IMR-90 (cell line): ENCODE measurements around the gene NT5E.

ENCODE experiments used
- FOS ChIP-seq: fragments of 150-350 bp; IDR thresholded peaks from 2 replicates; pipeline ENCODE4 v1.6.1; 2016; ENCODE audit warnings: low read depth, low read length
- MXI1 ChIP-seq: IDR thresholded peaks from 2 replicates; pipeline ENCODE4 v1.6.1; 2012; ENCODE audit warnings: low read depth, mild to moderate bottlenecking, low read length, moderate library complexity, borderline replicate concordance
- POLR2A ChIP-seq: IDR thresholded peaks from 2 replicates; pipeline ENCODE4 v1.6.1; 2012; ENCODE audit warnings: mild to moderate bottlenecking, low read depth, low read length
- RAD21 ChIP-seq: IDR thresholded peaks from 2 replicates; pipeline ENCODE4 v1.6.1; 2012; ENCODE audit warnings: low read length, improper control_type of control experiment
- RCOR1 ChIP-seq: IDR thresholded peaks from 2 replicates; pipeline ENCODE4 v1.6.1; 2012; ENCODE audit warnings: mild to moderate bottlenecking, low read length, improper control_type of control experiment; ENCODE audit not compliant: insufficient replicate concordance
- RFX5 ChIP-seq: IDR thresholded peaks from 2 replicates; pipeline ENCODE4 v1.8.0; 2012; ENCODE audit warnings: low read depth, mild to moderate bottlenecking, low read length, moderate library complexity
- SMC3 ChIP-seq: fragments of 150-350 bp; IDR thresholded peaks from 2 replicates; pipeline ENCODE4 v1.6.1; 2016; ENCODE audit warnings: low read depth, mild to moderate bottlenecking, antibody characterized with exemption, low read length, moderate library complexity
- TF ChIP-seq, protein P1 (sequence below): conservative IDR thresholded peaks from 2 replicates; pipeline ENCODE4 v1.5.1; 2012; ENCODE audit warnings: mild to moderate bottlenecking, low read depth, low read length, improper control_type of control experiment
- TF ChIP-seq, protein P2 (sequence below): fragments of 150-350 bp; IDR thresholded peaks from 2 replicates; pipeline ENCODE4 v1.6.1; 2017; ENCODE audit warnings: mild to moderate bottlenecking, antibody characterized with exemption, low read length, low read depth
- TF ChIP-seq, protein P3 (sequence below): fragments of 150-350 bp; IDR thresholded peaks from 2 replicates; pipeline ENCODE4 v1.6.1; 2016; ENCODE audit warnings: low read depth, mild to moderate bottlenecking, low read length, moderate library complexity, borderline replicate concordance

DNA sequence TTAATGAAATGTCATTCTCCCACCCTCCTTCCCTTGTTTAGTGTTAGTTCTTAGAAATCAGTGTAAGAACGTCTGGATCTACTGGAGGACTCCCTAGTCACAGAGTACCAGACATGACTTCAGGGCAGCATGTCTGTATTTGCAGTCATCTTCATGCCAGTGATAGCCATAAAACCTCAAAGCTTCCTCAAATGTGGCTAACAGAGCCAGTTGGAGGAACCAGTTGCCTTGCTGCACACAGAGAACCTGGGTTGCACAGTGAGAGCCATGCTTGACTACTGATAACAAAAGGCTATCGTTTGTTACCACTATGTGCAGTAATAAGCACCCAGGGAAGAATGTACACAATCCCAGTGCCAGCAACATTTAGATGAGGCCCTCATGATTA, 20.1 kb downstream of the NT5E start:
- TF ChIP-seq, protein P1, sequence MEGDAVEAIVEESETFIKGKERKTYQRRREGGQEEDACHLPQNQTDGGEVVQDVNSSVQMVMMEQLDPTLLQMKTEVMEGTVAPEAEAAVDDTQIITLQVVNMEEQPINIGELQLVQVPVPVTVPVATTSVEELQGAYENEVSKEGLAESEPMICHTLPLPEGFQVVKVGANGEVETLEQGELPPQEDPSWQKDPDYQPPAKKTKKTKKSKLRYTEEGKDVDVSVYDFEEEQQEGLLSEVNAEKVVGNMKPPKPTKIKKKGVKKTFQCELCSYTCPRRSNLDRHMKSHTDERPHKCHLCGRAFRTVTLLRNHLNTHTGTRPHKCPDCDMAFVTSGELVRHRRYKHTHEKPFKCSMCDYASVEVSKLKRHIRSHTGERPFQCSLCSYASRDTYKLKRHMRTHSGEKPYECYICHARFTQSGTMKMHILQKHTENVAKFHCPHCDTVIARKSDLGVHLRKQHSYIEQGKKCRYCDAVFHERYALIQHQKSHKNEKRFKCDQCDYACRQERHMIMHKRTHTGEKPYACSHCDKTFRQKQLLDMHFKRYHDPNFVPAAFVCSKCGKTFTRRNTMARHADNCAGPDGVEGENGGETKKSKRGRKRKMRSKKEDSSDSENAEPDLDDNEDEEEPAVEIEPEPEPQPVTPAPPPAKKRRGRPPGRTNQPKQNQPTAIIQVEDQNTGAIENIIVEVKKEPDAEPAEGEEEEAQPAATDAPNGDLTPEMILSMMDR, result no peak
- TF ChIP-seq FOS (no peak), SMC3 (no peak), POLR2A (no peak), MXI1 (no peak), RCOR1 (no peak), RAD21 (no peak), RFX5 (no peak)
- TF ChIP-seq, protein P2, sequence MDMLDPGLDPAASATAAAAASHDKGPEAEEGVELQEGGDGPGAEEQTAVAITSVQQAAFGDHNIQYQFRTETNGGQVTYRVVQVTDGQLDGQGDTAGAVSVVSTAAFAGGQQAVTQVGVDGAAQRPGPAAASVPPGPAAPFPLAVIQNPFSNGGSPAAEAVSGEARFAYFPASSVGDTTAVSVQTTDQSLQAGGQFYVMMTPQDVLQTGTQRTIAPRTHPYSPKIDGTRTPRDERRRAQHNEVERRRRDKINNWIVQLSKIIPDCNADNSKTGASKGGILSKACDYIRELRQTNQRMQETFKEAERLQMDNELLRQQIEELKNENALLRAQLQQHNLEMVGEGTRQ, result no peak
- TF ChIP-seq, protein P3, sequence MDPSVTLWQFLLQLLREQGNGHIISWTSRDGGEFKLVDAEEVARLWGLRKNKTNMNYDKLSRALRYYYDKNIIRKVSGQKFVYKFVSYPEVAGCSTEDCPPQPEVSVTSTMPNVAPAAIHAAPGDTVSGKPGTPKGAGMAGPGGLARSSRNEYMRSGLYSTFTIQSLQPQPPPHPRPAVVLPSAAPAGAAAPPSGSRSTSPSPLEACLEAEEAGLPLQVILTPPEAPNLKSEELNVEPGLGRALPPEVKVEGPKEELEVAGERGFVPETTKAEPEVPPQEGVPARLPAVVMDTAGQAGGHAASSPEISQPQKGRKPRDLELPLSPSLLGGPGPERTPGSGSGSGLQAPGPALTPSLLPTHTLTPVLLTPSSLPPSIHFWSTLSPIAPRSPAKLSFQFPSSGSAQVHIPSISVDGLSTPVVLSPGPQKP, result no peak
